WTC11 (cell line): ENCODE results near the gene MAGEB6B.

Source experiments
- GABPB1 ChIP-seq: sonication (generic); formaldehyde crosslinking; IDR thresholded peaks from 2 replicates; pipeline ENCODE4 v1.8.1; 2023; ENCODE audit warnings: mild to moderate bottlenecking, missing genetic modification reagents
- ZNF138 ChIP-seq: sonication (generic); formaldehyde crosslinking; conservative IDR thresholded peaks from 2 replicates; pipeline ENCODE4 v1.8.1; 2022; ENCODE audit warnings: mild to moderate bottlenecking, moderate library complexity, missing genetic modification reagents
- TF ChIP-seq, protein P1 (sequence below): fragments of 200-600 bp; IDR thresholded peaks from 2 replicates; pipeline ENCODE4 v1.8.0; 2022; ENCODE audit warnings: antibody characterized with exemption
- TF ChIP-seq, protein P2 (sequence below): sonication (generic); formaldehyde crosslinking; IDR thresholded peaks from 2 replicates; pipeline ENCODE4 v1.8.0; 2022; ENCODE audit warnings: mild to moderate bottlenecking, missing genetic modification reagents
- TF ChIP-seq, protein P3 (sequence below): sonication (generic); formaldehyde crosslinking; IDR thresholded peaks from 2 replicates; pipeline ENCODE4 v1.8.0; 2023; ENCODE audit warnings: missing genetic modification reagents
- TF ChIP-seq, protein P4 (sequence below): sonication (generic); formaldehyde crosslinking; IDR thresholded peaks from 2 replicates; pipeline ENCODE4 v1.8.0; 2022; ENCODE audit warnings: mild to moderate bottlenecking, missing genetic modification reagents
- TF ChIP-seq, protein P5 (sequence below): sonication (generic); formaldehyde crosslinking; IDR thresholded peaks from 2 replicates; pipeline ENCODE4 v1.8.1; 2023; ENCODE audit warnings: mild to moderate bottlenecking, missing genetic modification reagents, moderate library complexity

DNA sequence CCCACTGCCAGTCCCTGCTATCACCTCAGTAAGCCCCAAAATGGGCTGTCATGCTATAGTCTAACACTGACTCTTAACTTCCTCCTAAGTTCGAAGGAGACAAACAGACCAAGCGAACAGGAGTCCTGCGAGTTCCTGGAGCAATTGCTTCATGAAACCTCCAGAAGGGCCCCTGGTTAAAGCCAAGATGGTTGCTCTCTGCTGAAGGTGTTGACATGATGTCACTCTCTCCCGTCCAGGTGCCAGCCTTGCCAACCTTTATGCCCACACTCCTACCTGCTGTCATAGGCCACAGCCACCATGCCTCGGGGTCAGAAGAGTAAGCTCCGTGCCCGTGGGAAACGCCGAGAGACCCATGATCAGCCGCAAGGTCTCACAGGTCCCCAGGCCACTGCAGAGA is at the start of gene MAGEB6B:
- TF ChIP-seq, protein P1, sequence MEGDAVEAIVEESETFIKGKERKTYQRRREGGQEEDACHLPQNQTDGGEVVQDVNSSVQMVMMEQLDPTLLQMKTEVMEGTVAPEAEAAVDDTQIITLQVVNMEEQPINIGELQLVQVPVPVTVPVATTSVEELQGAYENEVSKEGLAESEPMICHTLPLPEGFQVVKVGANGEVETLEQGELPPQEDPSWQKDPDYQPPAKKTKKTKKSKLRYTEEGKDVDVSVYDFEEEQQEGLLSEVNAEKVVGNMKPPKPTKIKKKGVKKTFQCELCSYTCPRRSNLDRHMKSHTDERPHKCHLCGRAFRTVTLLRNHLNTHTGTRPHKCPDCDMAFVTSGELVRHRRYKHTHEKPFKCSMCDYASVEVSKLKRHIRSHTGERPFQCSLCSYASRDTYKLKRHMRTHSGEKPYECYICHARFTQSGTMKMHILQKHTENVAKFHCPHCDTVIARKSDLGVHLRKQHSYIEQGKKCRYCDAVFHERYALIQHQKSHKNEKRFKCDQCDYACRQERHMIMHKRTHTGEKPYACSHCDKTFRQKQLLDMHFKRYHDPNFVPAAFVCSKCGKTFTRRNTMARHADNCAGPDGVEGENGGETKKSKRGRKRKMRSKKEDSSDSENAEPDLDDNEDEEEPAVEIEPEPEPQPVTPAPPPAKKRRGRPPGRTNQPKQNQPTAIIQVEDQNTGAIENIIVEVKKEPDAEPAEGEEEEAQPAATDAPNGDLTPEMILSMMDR: no peak
- TF ChIP-seq GABPB1 (CRISPR knock-in tag): no peak
- TF ChIP-seq, protein P2, sequence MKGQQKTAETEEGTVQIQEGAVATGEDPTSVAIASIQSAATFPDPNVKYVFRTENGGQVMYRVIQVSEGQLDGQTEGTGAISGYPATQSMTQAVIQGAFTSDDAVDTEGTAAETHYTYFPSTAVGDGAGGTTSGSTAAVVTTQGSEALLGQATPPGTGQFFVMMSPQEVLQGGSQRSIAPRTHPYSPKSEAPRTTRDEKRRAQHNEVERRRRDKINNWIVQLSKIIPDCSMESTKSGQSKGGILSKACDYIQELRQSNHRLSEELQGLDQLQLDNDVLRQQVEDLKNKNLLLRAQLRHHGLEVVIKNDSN (CRISPR knock-in tag): no peak
- TF ChIP-seq, protein P3, sequence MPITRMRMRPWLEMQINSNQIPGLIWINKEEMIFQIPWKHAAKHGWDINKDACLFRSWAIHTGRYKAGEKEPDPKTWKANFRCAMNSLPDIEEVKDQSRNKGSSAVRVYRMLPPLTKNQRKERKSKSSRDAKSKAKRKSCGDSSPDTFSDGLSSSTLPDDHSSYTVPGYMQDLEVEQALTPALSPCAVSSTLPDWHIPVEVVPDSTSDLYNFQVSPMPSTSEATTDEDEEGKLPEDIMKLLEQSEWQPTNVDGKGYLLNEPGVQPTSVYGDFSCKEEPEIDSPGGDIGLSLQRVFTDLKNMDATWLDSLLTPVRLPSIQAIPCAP (CRISPR knock-in tag): no peak
- TF ChIP-seq, protein P4, sequence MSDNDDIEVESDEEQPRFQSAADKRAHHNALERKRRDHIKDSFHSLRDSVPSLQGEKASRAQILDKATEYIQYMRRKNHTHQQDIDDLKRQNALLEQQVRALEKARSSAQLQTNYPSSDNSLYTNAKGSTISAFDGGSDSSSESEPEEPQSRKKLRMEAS (CRISPR knock-in tag): no peak
- TF ChIP-seq, protein P5, sequence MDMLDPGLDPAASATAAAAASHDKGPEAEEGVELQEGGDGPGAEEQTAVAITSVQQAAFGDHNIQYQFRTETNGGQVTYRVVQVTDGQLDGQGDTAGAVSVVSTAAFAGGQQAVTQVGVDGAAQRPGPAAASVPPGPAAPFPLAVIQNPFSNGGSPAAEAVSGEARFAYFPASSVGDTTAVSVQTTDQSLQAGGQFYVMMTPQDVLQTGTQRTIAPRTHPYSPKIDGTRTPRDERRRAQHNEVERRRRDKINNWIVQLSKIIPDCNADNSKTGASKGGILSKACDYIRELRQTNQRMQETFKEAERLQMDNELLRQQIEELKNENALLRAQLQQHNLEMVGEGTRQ (CRISPR knock-in tag): no peak
- no peak for TF ChIP-seq ZNF138
